Dermis microvascular lymphatic vessel endothelial cell (primary cell): ENCODE data around the gene TM6SF1. TPM values are rescaled to one million over a fixed set of nuclear protein-coding genes. Genes with fewer than 3 reads are reported as not detected.
A peak's percentile ranks its signal among the peaks of the same experiment; 100 is the strongest.
"Not testable (repeated sequence)": the region's sequence is repeated elsewhere in the genome, so short reads cannot be mapped to it uniquely, and the experiment has no call there.

Source experiments
- DNase-seq, 2 donors: peaks; one replicate each; pipeline versions ENCODE4 v3.0.0 to v3.0.0-alpha.2; 2010; ENCODE audit warnings: low read depth in 2 of 2
- total RNA-seq: library from RNA; depleted of rRNA; stranded (reverse); fragments of >200 nt; gene quantifications from 2 replicates; pipeline ENCODE4 v1.2.1, GENCODE V29; 2014

Gene TM6SF1
- total RNA-seq, 1 donor from 2014 or later = 25.3 TPM

GRCh38 chr15:83087576-83087975 is 19.9 kb upstream of the TM6SF1 start:
- no peak for DNase-seq

- DNase-seq = no peak
Observed at GRCh38 chr15:83088876-83089275, 18.6 kb upstream of the TM6SF1 start.

- no peak for DNase-seq
Observed at GRCh38 chr15:83090465-83090864, 17.0 kb upstream of the TM6SF1 start.

GRCh38 chr15:83091965-83092308 is 15.5 kb upstream of the TM6SF1 start:
- DNase-seq = not testable (repeated sequence)

- peak; percentile 90 to 97 for DNase-seq
Observed at GRCh38 chr15:83092309-83092976, 15.0 kb upstream of the TM6SF1 start.

GRCh38 chr15:83094583-83094982 is 12.9 kb upstream of the TM6SF1 start:
- no peak for DNase-seq

GRCh38 chr15:83098079-83098478 is 9.4 kb upstream of the TM6SF1 start:
- DNase-seq = no peak

- DNase-seq = no peak
Observed at GRCh38 chr15:83099290-83099689, 8.2 kb upstream of the TM6SF1 start.

GRCh38 chr15:83100097-83100646 is 7.3 kb upstream of the TM6SF1 start:
- DNase-seq = no peak

- no peak for DNase-seq
Observed at GRCh38 chr15:83102346-83102745, 5.1 kb upstream of the TM6SF1 start.

GRCh38 chr15:83104141-83104540 is 3.3 kb upstream of the TM6SF1 start:
- no peak for DNase-seq

GRCh38 chr15:83105440-83105839 is 2.0 kb upstream of the TM6SF1 start:
- DNase-seq = no peak

GRCh38 chr15:83107841-83108181 is 366 bp downstream of the TM6SF1 start:
- DNase-seq = no peak

- peak; percentile 62 to 93 for DNase-seq
Observed at GRCh38 chr15:83108266-83109219, 1.1 kb downstream of the TM6SF1 start.

- DNase-seq = no peak
Observed at GRCh38 chr15:83109532-83109931, 2.1 kb downstream of the TM6SF1 start.

- peak; percentile 65 to 79 for DNase-seq
Observed at GRCh38 chr15:83110381-83110780, 2.9 kb downstream of the TM6SF1 start.

- no peak for DNase-seq
Observed at GRCh38 chr15:83111149-83111548, 3.7 kb downstream of the TM6SF1 start.

GRCh38 chr15:83112233-83112955 is 4.9 kb downstream of the TM6SF1 start:
- DNase-seq = peak; percentile 93 to 95

- DNase-seq = no peak
Observed at GRCh38 chr15:83112956-83113299, 5.5 kb downstream of the TM6SF1 start.

GRCh38 chr15:83113881-83114674 is 6.6 kb downstream of the TM6SF1 start:
- DNase-seq = peak; percentile 54 to 70

- no peak for DNase-seq
Observed at GRCh38 chr15:83114856-83115255, 7.4 kb downstream of the TM6SF1 start.
